HG03378 (cell line): ENCODE measurements around the gene PCSK5.

Experiments used
- ATAC-seq: cut with Tn5 transposase; IDR thresholded peaks from one replicate; pipeline ENCODE4 v1.9.1; 2021; ENCODE audit warnings: mild to moderate bottlenecking, moderate library complexity; ENCODE audit not compliant: unreplicated experiment

The PCSK5 gene

DNA sequence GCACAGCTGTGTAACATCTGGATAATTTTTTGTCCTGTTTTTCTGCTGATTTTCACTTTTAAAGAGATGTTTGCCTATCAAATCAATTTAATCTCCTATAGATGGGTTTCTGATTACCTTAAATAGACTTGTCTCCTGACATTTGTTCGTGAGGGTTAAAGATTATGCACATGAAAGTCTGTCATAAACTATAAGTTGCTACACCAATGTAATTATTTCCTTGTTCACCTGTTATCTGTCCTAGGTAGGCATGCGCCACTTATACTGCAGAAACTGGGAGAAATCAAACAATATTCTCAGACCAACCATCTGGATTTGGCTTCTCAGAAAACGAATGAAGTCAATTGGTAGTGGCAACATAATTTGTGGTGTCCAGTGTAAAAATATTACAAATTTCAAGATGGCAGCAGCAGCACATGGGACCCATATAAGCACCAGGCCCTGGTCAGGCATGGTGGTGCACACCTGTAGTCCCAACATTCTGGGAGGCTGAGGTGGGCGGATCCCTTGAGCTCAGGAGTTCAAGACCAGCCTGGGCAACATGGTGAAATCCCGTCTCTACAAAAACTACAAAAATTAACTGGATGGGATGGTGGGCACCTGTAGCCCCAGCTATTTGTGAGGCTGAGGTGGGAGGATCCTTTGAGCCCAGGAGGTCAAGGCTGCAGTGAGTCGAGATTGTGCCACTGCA is 483.5 kb downstream of the PCSK5 start:
- ATAC-seq, result no peak

DNA sequence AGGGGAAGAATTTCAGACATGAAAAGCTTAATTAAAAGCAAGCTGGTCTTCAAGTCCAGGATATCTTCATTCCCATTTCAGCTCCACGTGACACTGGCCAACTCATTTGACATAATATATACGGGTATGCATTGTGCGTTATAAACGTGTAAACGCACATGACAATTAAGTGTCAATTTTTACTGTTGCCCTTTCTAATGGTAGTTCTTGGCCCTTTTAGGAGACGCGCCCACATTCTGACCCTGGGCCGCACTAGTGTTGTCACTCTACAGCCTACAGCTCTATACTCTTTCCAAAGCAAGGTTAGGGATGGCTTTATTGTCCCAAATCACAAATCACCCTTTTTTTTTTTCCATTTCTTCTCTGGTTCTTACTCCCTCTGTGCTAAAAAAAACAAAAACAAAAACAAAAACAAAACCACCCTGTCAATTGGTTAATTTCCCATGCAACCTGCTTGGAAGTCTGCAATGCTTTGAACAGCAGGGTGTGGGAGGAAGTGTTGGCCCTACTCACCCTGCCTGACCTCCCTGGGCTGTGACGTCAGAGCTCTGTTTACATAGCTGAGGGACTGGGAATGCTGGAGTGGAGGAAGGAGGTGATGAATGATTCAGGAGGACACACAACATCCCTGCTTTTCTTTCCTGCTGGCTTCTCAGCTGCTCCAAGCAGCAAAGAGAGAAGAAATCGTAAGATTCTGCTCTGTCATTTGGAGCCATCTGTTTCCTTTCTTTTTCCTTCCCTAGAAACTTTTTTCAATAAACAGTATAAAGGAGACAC is 484.5 kb downstream of the PCSK5 start:
- no peak for ATAC-seq

DNA sequence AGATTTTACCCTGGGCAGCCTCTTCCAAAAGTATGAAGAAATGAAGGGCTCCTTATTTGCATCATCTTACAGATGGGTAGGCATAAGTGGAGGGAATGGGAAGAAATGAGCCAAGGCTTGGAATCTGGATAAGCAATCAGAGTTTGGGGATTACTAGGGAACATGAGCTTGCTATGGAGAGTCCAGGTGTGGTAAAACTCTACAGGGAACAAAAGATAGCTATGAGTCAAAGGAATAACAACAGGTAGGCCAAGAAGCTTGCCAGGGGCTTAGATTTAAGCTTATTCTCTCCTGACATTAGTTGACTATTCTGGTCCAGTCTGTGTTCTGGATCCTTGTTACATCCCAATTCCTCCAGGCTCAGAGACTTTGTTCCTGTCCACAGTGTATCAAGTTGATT is 487.3 kb downstream of the PCSK5 start:
- no peak for ATAC-seq

DNA sequence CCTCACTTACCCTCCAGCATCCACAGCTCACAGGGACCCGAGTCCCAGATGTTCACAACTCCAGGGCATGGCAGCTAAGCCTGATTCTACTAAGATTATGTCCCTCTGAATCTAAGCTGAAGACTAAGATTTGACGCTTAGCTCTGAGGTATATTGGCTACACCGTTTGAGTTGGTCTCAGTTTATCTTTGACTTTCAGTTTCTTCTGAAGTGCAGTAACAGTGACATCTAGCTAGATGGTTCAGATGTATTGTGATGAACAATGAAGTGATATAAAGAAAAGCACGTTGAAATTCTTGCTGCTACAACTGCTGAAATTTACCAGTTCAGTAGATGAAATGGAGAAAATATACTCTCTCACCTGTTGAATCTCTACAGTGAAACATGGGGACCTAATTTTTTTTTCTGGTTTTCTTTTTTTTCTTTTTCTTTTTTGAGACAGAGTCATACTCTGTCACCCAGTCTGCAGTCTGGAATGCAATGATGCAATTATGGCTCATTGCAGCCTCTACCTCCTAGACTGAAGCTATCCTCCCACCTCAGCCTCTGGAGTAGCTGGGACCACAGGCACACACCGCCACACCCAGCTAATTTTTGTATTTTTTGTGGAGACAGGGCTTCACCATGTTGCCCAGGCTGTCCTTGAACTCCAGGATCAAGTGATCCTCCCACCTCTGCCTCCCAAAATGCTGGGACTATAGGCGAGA is 488.0 kb downstream of the PCSK5 start:
- no peak for ATAC-seq

DNA sequence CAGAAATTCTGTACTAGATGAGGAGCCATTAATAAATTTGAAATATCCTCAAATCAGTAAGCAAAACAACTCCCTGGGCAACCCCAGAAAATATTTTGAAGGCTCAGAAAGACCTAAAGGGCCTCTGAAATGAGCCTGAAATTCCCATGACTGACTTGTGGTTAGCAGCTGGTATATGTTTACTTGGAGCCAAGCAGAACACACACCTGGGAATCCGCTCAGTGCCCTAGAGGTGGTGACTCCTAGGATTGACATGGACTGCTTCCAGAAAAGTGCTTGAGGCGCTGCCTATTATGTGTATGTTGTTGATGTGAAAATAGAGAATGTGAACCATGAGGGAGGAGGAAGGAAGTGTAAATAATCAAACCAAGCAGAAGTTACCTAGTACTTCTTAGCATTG is 489.0 kb downstream of the PCSK5 start:
- no peak for ATAC-seq

DNA sequence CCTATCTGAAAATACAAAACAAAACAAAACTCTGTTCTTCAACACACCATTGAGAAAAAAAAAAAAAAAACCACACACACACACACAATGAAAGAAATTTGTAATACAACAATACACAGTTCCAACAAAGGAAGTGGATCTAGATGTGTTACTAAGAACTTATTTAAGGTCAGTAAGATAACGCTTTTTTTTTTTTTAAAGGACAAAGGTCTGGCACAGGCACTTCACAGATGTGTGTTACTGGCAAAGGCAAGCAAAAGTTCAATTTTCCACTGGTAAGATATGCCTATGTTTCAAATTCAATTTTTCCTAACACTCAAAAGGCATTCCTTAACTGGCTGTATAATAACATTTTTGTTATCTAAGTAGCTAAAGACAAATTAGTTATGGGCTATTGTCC is 500.2 kb downstream of the PCSK5 start:
- ATAC-seq, result no peak

DNA sequence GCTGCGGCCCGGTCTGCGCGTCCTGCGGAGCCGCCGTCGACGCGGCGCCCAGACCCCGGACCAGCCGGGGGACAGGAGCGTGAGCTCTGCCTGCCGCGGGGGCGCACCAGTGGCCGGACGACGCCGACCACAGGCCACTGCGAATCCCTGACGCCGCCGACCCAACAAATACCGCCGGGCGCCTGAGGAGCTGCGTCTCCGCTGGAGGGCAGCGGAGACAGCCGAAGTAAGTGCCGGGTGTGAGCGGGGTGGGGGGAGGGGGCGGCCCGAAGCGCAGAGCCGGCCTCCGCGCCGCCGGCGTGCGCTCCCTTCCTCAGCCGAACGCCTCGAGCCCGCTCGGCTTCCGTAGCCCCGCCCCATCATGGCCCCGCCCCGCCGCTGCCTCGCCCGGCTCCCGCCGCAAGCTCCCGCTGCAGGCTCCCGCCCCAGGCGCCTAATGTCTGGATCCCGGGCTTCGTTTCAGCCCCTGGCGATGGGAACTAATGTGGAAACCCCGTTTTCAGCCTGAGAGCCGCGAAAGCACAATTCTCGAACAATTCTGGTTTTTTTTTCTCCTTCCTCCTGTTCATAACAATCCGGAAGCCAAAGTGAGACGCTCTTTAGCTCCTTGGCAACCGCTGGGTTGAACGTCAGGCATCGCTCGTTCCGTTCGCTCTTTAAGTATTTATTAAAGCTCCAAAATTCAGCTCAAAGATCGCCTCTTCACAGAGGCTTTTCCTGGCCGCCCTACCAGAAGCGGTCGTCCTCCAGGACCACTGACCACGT is 503.9 kb downstream of the PCSK5 start, which contains the start of gene RFK:
TSS of gene RFK (minus strand) at position 232 of the 765 bp plus-strand sequence. CDS start 255 bp downstream, outside the sequence.
- peak; percentile 79 for ATAC-seq

DNA sequence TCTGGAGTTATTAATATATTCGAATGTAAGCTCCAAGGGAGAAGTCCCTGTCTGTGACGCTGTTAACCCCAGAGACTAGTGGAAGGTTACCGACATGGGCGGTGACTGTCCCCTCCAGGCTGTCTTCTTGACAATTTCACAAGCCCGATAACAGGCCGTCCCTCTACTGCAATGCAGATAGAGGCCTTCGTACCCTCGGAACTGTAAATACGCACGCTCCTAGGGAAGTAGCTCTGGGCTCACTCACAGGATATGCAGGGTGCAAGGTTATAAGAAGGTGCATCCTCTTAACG is 504.4 kb downstream of the PCSK5 start:
- peak; percentile 69 for ATAC-seq

DNA sequence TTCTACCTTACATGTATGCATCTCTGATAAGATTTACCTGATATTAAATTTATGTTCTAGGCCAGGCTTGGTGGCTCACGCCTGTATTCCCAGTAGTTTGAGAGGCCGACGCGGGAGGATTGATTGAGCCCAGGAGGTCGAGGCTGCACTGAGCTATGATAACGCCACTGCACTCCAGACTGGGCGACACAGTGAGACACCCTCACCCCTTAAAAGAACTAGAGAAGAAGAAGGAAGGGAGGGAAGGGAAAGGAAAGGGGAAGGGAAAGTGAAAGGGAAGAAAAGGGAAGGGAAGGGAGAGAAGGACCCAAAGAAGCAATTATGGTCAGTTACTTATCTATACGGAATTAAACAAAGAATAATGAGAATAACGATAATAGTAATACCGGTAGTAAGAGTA is 504.9 kb downstream of the PCSK5 start:
- ATAC-seq, result no peak

DNA sequence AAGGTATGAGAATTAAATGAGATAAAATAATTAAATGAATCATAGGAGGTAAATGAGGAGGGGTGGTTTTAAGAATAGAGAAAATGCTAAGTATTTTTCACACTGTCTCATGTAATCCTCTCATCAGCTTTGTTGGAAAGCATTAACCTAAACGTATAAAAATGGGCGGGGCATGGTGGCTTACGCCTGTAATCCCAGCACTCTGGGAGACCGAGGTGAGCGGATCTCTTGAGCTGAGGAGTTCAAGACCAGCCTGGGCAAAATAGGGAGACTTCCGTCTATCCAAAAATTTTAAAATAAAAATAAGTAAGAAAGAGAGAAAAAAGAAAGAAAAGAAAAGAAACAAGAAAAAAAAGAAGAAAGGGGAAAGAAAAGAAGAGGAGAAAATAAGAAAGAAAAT is 505.7 kb downstream of the PCSK5 start:
- ATAC-seq, result no peak

DNA sequence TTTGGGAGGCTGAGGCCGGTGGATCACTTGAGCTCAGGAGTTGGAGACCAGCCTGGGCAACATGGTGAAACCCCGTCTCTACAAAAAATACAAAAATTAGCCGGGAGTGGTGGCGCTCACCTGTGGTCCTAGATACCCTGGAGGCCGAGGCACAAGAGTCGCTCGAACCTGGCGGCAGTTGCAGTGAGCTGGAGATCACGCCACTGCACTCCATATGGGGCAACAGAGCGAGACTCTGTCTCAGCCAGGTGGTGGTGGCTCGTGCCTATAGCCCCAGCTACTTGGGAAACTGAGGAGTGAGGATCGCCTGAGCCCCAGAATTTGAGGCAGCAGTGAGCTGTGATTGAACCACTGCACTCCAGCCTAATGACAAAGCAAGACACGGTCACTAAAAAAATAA is 506.1 kb downstream of the PCSK5 start:
- no peak for ATAC-seq

DNA sequence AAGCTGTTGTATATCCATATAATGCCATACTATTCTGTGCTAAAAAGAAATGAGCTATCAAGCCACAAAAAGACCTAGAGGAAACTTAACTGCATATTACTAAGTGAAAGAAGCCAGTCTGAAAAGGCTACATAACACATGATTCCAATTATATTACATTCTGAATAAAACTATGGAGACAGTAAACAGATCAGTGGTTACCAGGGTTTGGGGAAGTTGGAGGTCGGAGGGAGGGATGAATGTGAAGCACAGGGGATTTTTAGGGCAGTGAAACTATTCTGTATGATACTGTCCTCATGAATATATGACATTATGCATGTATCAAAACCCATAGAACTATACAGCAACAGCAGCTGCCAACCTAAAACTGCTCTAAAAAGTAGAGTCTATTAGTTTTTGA is 509.4 kb downstream of the PCSK5 start:
- ATAC-seq, result no peak

DNA sequence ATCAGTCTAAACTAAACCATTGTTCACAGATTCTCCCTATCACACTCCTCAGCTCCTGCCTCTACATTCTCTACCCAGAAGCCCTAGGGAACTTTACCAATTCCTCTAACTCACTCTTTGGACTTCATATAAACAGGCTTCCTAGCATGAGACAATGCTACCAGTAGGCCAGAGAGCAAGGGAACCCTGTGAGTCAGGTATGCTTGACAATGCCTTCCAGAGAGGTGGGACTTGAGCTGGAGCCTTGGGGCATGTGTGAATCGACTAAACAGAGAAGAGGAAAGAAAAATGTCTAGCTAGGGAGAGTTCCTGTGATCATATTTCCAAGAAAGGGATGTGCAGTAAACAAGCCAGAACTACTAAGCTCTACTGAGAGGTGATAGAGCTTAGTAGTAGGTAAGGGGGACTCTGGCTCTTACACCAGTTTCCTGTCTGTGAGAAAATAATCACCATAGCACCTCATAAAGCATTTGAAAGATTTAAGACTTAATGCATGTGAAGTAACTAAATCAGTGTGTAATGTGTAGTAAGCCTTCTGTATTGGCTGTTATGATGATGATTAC is 510.1 kb downstream of the PCSK5 start:
- no peak for ATAC-seq

DNA sequence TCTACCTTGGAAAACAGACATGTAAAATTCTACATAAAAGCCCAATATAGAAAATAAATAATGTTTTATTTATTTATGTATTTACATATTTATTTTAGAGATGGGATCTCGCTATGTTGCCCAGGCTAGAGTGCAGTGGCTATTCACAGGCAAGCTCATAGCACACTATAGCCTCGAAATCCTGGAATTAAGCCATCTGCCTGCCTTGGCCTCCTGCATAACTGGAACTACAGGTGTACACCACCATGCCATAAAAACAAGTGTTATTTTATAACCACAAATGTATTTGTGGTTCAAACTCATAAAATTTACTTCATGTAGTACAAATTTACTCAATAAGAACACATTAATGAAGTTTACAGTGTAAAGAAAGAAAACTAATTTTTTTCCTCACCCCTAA is 510.7 kb downstream of the PCSK5 start:
- ATAC-seq, result no peak

DNA sequence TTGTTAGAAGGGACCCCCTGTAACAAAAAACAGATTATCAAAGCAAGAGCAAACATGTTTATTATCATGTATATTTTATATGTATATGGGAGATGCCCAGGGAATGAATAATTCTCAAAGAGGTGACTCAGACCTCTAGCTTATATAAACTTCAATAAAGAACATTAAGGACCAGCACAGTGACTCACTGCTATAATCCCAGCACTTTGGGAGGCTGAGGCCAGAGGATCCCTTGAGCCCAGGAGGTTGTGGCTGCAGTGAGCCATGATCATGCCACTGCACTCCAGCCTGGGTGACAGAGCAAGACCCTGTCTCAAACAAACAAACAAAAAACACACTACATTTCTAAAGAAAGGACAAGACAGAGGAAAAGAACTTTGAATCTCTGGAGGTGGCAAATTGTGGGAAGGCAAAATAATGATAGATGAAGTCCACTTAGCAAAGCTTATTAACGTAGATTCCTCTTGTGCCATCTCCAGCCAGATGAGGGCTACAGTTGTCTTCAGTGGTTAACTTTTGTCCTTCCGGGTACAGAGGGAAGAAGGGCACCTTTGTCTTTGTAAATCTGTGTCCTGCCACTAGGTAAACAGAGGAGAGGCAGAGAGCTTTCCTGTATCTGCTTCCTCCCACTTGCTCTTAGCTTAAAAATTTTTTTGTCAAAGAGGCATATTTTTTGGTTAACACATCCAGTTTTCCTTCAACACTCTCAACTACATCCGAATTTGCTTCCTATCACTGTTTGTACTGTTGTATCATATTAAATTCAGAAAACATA is 511.3 kb downstream of the PCSK5 start:
- no peak for ATAC-seq

DNA sequence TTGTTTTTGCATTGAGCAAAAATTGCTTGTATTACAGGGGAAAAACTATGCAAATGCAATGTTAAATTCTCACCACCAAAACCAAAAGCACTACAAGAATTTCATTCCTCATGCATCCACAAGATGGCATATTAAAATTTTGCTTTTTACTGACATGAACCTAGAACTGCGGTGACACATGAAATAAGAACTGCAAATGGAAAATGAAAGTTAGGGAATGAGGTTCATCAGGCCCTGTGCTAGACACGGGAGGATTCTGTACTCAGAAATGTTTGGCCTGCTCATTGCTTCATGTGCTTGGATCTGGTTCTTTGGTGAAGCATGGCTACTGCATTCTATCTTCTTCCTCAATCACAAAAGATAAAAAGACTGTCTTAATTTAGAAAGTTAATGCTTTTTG is 512.9 kb downstream of the PCSK5 start:
- peak; percentile 89 for ATAC-seq

DNA sequence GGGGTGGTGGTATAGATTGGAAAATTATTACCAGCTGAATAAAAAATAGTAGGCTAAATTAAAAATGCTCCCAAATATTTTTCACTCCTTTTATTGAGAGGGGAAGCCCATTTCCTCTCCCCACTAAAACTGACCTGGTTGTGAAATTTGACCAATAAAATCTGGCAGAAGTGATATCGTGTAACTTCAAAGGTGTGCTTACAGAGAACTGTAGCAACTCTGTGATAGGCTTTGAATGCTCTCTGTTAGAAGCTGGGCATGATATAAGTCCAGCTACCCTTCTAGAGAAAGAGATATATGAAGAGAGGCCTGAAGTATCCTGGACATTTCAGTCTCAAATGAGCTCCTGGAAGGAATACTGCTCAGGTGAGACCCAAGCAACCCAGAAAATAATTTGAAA is 513.9 kb downstream of the PCSK5 start:
- ATAC-seq, result no peak

DNA sequence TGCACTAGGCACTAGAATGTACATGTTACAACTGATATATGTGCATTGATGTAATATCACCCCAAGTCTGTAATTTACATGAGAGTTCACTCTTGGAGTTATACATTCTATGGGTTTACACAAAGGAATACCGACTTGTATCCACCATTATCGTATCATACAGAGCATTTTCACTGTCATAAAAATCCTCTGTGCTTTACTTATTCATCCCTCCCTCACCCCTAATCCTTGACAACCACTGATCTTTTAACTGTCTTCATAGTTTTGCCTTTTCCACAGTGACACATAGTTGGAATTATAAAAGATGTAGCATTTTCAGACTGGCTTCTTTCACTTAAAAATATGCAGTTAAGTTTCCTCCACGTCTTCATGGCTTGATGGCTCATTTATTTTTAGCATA is 514.9 kb downstream of the PCSK5 start:
- ATAC-seq, result no peak

DNA sequence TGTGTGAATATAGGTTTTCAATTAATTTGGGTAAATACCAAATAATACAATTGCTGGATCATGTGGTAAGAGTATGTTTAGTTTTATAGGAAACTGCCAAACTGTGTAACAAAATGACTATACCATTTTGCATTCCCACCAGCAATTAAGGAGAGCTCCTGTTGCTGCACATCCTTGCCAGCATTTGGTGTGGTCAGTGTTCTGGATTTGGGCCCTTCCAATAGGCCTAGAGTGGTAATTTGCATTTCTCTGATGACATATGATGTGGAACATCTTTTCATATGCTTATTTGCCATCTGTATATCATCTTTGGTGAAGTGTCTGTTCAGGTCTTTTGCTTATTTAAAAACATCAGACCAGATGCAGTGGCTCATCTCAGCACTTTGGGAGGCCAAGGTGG is 515.4 kb downstream of the PCSK5 start:
- ATAC-seq, result no peak
